NT2/D1 (cell line): ENCODE measurements around the gene FBRSL1.

ENCODE experiments used
- DNase-seq: peaks from one replicate; pipeline ENCODE4 v3.0.0-alpha.2; 2011; ENCODE audit warnings: low read depth, low spot score
- H3K27me3 ChIP-seq: 2 replicates; pipeline ENCODE4 v1.6.0; 2011; ENCODE audit warnings: mild to moderate bottlenecking; ENCODE audit not compliant: insufficient read length, insufficient read depth
- H3K36me3 ChIP-seq: 2 replicates; pipeline ENCODE4 v1.6.1; 2011; ENCODE audit warnings: mild to moderate bottlenecking, low read length, mixed read lengths; ENCODE audit not compliant: insufficient read depth, insufficient read length
- H3K4me1 ChIP-seq: 2 replicates; pipeline ENCODE4 v1.5.1; 2011; ENCODE audit not compliant: insufficient read depth, insufficient read length
- H3K4me3 ChIP-seq: 2 replicates; pipeline ENCODE4 v1.5.1; 2011; ENCODE audit warnings: low read depth; ENCODE audit not compliant: insufficient read length
- H3K9ac ChIP-seq: 2 replicates; pipeline ENCODE4 v1.6.0; 2011; ENCODE audit warnings: low read depth; ENCODE audit not compliant: insufficient read length
- H3K9me3 ChIP-seq: 2 replicates; pipeline ENCODE4 v1.5.1; 2011; ENCODE audit warnings: mild to moderate bottlenecking, low read length; ENCODE audit not compliant: insufficient read depth
- SUZ12 ChIP-seq: IDR thresholded peaks from 2 replicates; pipeline ENCODE4 v1.6.1; 2011; ENCODE audit not compliant: insufficient read length, insufficient read depth; ENCODE audit errors: extremely low read depth
- YY1 ChIP-seq: IDR thresholded peaks from 2 replicates; pipeline ENCODE4 v1.6.1; 2011; ENCODE audit not compliant: insufficient read length, insufficient read depth
- ZNF274 ChIP-seq: IDR thresholded peaks from 2 replicates; pipeline ENCODE4 v1.6.1; 2011; ENCODE audit warnings: mild to moderate bottlenecking, low read depth, low read length

Gene FBRSL1

GRCh38 chr12:132497514-132498405 is 7.8 kb downstream of the FBRSL1 start:
- TF ChIP-seq ZNF274 (no peak), SUZ12 (no peak), YY1 (no peak)

DNA sequence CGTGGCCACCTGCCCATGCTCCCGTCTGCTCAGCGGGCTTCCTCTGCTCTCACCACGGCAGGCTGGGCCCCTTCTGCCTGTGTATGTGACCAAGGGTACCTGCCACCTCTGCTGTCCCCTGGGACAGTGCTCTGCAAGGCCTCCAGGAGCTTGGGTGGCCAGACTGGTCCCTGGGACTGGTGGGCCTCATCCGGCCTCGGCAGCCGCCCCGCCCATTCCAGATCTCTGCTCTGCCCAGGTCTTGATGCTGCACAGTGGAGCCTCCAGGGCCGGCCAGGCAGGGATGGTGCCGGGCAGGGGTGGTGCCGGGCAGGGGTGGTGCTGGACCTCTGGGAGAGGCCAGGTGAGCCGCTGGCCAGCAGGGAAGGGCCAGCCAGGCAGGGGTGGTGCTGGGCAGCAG is 9.0 kb downstream of the FBRSL1 start:
- no peak overlapping the region for H3K9ac ChIP-seq
- TF ChIP-seq SUZ12, result no peak
- H3K36me3 ChIP-seq, result no peaks in the 10 kb centered on the region
- DNase-seq, result no peak
- peaks cover 4% of the 10 kb centered on the region for H3K27me3 ChIP-seq
- H3K4me1 ChIP-seq, result peaks cover 60% of the 10 kb centered on the region
- no peak overlapping the region for H3K4me3 ChIP-seq
- no peaks in the 10 kb centered on the region for H3K9me3 ChIP-seq

More at GRCh38 chr12:132497514-132498405, 7.8 kb downstream of the FBRSL1 start:
- DNase-seq, result no peak
- peaks cover 52% of the 10 kb centered on the region for H3K4me1 ChIP-seq
- no peak overlapping the region for H3K9ac ChIP-seq
- peaks cover 5% of the 10 kb centered on the region for H3K36me3 ChIP-seq
- no peaks in the 10 kb centered on the region for H3K9me3 ChIP-seq
- no peak overlapping the region for H3K4me3 ChIP-seq
- peaks cover 4% of the 10 kb centered on the region for H3K27me3 ChIP-seq

GRCh38 chr12:132500142-132500855 is 10.3 kb downstream of the FBRSL1 start:
- Histone ChIP-seq H3K9ac (no peak overlapping the region), H3K27me3 (peaks cover 4% of the 10 kb centered on the region), H3K9me3 (no peaks in the 10 kb centered on the region), H3K36me3 (no peaks in the 10 kb centered on the region), H3K4me1 (peaks cover 64% of the 10 kb centered on the region), H3K4me3 (no peak overlapping the region)
- DNase-seq, result no peak
- no peak for TF ChIP-seq SUZ12
- TF ChIP-seq ZNF274, result no peak
- no peak for TF ChIP-seq YY1

DNA sequence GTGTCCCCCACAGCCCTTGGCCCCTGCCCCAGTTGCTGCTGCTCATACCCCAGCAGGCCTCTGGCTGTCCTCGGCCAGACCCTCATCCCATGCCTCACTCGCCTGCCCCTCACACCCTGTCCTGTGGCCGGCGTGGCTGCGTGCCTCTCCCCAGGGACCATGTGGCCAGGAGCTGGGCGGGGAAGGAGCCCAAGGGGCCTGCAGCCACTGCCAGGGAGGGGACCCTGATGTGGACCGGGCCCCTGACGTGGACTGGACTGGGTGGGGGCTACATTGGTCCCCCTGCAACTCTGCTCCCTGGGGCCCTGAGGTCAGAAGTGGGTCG is 10.9 kb downstream of the FBRSL1 start:
- H3K4me1 ChIP-seq, result peaks cover 65% of the 10 kb centered on the region
- H3K9me3 ChIP-seq, result no peaks in the 10 kb centered on the region
- H3K27me3 ChIP-seq, result peaks cover 4% of the 10 kb centered on the region
- no peaks in the 10 kb centered on the region for H3K36me3 ChIP-seq
- DNase-seq, result no peak
- peak overlapping the region; percentile 50 for H3K9ac ChIP-seq
- TF ChIP-seq YY1, result no peak
- no peak for TF ChIP-seq SUZ12
- TF ChIP-seq ZNF274, result no peak
- no peak overlapping the region for H3K4me3 ChIP-seq

GRCh38 chr12:132501204-132501940 is 11.4 kb downstream of the FBRSL1 start:
- no peaks in the 10 kb centered on the region for H3K9me3 ChIP-seq
- no peaks in the 10 kb centered on the region for H3K36me3 ChIP-seq
- TF ChIP-seq YY1 (no peak), ZNF274 (no peak), SUZ12 (no peak)
- no peak for DNase-seq
- H3K4me1 ChIP-seq, result peaks cover 69% of the 10 kb centered on the region
- H3K4me3 ChIP-seq, result no peak overlapping the region
- peak overlapping the region; percentile 50 for H3K9ac ChIP-seq
- H3K27me3 ChIP-seq, result peaks cover 4% of the 10 kb centered on the region

GRCh38 chr12:132502149-132502881 is 12.4 kb downstream of the FBRSL1 start:
- H3K9me3 ChIP-seq, result no peaks in the 10 kb centered on the region
- peak; percentile 50 for DNase-seq
- H3K9ac ChIP-seq, result peak overlapping the region; percentile 64
- H3K4me3 ChIP-seq, result no peak overlapping the region
- TF ChIP-seq ZNF274 (no peak), YY1 (no peak), SUZ12 (no peak)
- no peaks in the 10 kb centered on the region for H3K36me3 ChIP-seq
- peaks cover 76% of the 10 kb centered on the region for H3K4me1 ChIP-seq
- peaks cover 4% of the 10 kb centered on the region for H3K27me3 ChIP-seq

DNA sequence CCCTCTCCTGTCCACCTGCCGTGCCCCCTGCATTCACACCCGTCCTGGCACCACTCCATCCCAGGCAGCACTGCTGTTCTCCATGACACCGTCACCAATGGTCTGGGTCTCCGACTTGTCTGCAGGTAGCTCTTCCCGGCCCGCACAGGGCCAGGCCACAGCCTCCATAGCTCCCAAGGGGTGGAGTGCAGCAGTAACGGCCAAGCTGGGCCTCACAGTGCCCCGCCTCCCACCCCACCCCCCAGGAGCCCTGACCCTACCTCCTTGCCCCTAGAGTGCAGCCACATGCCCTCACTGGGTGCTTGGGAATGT is 12.9 kb downstream of the FBRSL1 start:
- no peak overlapping the region for H3K4me3 ChIP-seq

More for the DNA sequence above, 12.9 kb downstream of the FBRSL1 start:
- TF ChIP-seq ZNF274, result no peak
- no peak for TF ChIP-seq YY1
- no peak for TF ChIP-seq SUZ12
- no peak for DNase-seq
- Histone ChIP-seq H3K9ac (no peak overlapping the region), H3K9me3 (no peaks in the 10 kb centered on the region), H3K27me3 (peaks cover 4% of the 10 kb centered on the region), H3K4me1 (peaks cover 74% of the 10 kb centered on the region), H3K36me3 (no peaks in the 10 kb centered on the region)
